Peyer's patch (tissue), 4 donors: ENCODE measurements around the gene OR10A2.

ENCODE experiments used
- POLR2A ChIP-seq, 2 donors: fragments of 450-650 bp; IDR thresholded peaks; one replicate each; pipeline ENCODE4 v1.5.1; 2017; ENCODE audit warnings: antibody characterized with exemption in 2 of 2, mild to moderate bottlenecking in 2 of 2, moderate library complexity in 2 of 2
- TF ChIP-seq, protein P1 (sequence below), 6 experiments: fragments of 450-650 bp in 4 of 6; fragments of 200-600 bp in 2 of 6; sonication (generic) in 1 of 6; IDR thresholded peaks; one replicate each; pipeline ENCODE4 v1.5.1; 2017 to 2019; ENCODE audit warnings: antibody characterized with exemption in 6 of 6, mild to moderate bottlenecking in 3 of 6, moderate library complexity in 1 of 6

DNA sequence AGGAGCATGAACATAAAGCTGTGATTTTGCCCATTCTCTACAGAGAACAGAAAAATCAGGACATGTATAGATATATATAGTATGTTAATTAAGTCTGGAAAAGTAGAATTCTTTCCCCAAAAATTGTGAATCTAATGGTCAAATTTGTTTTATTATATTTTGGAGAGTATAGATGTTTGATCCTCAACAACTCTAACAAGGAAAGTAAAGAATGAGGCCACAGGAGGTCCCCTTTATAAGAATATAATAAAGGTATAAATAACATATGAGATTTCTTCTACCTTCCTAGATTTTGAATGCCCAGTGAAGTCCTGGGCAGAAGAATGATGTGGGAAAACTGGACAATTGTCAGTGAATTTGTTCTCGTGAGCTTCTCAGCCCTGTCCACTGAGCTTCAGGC, 13.5 kb downstream of the OR10A2 start, which contains the start of gene OR10A4:
- TF ChIP-seq, protein P1, sequence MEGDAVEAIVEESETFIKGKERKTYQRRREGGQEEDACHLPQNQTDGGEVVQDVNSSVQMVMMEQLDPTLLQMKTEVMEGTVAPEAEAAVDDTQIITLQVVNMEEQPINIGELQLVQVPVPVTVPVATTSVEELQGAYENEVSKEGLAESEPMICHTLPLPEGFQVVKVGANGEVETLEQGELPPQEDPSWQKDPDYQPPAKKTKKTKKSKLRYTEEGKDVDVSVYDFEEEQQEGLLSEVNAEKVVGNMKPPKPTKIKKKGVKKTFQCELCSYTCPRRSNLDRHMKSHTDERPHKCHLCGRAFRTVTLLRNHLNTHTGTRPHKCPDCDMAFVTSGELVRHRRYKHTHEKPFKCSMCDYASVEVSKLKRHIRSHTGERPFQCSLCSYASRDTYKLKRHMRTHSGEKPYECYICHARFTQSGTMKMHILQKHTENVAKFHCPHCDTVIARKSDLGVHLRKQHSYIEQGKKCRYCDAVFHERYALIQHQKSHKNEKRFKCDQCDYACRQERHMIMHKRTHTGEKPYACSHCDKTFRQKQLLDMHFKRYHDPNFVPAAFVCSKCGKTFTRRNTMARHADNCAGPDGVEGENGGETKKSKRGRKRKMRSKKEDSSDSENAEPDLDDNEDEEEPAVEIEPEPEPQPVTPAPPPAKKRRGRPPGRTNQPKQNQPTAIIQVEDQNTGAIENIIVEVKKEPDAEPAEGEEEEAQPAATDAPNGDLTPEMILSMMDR (IDR thresholded peaks at IDR 0.05): no peak
- TF ChIP-seq POLR2A (IDR thresholded peaks at IDR 0.05): no peak
